ENCODE data around the gene BORCS6. TPM values are rescaled to one million over a fixed set of nuclear protein-coding genes. Genes with fewer than 3 reads are reported as not detected.
A peak's percentile ranks its signal among the peaks of the same experiment; 100 is the strongest.

Gene BORCS6
- total and polyA plus RNA-seq, 9 of the 15 experiments (the other 6 are each of a cell fraction or from before 2014, with no cell fraction given), result 0.01 to 7.4 (median 2.3) TPM

DNA sequence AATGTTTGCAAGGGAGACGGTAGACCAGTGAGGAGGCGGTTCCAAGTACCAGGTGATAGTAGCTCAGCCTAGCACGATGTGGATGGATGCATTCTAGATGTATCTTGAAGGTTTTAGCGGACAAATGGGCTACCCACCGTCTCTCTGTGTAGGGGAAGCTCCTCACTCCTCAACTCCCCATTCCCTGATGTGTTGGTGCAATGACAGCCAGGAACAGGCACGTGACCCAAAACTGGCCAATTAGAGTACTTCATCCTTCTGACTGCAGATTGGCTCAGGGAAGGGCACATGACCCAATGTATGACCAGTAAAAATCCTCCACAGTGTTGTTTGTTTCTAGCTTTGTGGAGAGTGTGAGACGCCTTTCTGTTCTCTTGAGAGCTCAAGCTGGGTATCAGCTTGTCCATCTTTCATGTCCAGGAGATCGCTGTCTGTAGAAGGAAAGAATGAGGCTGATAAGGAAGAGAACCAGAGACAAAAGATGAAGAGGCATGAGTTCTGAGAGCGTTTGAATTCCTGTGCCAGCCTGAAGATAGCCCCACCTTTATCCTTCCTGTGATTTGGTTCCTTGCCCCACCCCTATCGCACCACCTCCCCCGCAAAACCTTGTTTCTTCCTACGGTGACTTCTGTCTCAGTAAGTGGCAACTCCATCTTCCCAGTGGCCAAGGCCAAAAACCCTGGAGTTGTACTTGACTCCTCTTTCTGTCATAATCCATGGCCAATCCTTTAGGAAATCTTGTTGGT, 2.3 kb upstream of the BORCS6 start (continued):
- TF ChIP-seq YY1 (IDR thresholded peaks at IDR 0.05; ENCODE audit: borderline replicate concordance in 1 of 3, control insufficient read depth in 1 of 3, extremely low read depth in 1 of 3, insufficient read depth in 3 of 3, insufficient read length in 1 of 3, insufficient replicate concordance in 2 of 3, low read depth in 1 of 3, low read length in 2 of 3) (peak in 1 of 3 experiments; percentile 10), TBL1XR1 (IDR thresholded peaks at IDR 0.05; ENCODE audit: low read length in 2 of 2) (no peak), PML (IDR thresholded peaks at IDR 0.05; ENCODE audit: low read length) (peak; percentile 58; the same call in 1 of the 2 replicates), CREM (IDR thresholded peaks at IDR 0.05; ENCODE audit: low read depth) (no peak), ZNF140 (CRISPR knock-in tag; IDR thresholded peaks at IDR 0.05) (no peak), ZBED1 (IDR thresholded peaks at IDR 0.05) (no peak), ZNF384 (IDR thresholded peaks at IDR 0.05; ENCODE audit: low read depth, low read length) (no peak), XRCC5 (IDR thresholded peaks at IDR 0.05; ENCODE audit: low read depth, low read length) (no peak), RFX7 (CRISPR knock-in tag; IDR thresholded peaks at IDR 0.05) (no peak), RNF2 (IDR thresholded peaks at IDR 0.05) (no peak), SP1 (CRISPR knock-in tag; IDR thresholded peaks at IDR 0.05) (peak; percentile 54), EP400 (IDR thresholded peaks at IDR 0.05) (peak; percentile 72), TARDBP (IDR thresholded peaks at IDR 0.05) (no peak), E2F6 (IDR thresholded peaks at IDR 0.05; ENCODE audit: borderline replicate concordance in 1 of 2, extremely low read depth in 1 of 2, insufficient read depth in 1 of 2, insufficient read length in 1 of 2, low read depth in 1 of 2, low read length in 1 of 2, poor library complexity in 1 of 2, severe bottlenecking in 1 of 2) (peak in 1 of 2 experiments; percentile 19), ZNF280B (CRISPR knock-in tag; IDR thresholded peaks at IDR 0.05) (no peak), ZBTB5 (IDR thresholded peaks at IDR 0.05) (no peak), SMAD3 (CRISPR knock-in tag; conservative IDR thresholded peaks at IDR 0.05) (no peak), RHOXF2B (CRISPR knock-in tag; conservative IDR thresholded peaks at IDR 0.05) (no peak)
- TF ChIP-seq, protein P1, sequence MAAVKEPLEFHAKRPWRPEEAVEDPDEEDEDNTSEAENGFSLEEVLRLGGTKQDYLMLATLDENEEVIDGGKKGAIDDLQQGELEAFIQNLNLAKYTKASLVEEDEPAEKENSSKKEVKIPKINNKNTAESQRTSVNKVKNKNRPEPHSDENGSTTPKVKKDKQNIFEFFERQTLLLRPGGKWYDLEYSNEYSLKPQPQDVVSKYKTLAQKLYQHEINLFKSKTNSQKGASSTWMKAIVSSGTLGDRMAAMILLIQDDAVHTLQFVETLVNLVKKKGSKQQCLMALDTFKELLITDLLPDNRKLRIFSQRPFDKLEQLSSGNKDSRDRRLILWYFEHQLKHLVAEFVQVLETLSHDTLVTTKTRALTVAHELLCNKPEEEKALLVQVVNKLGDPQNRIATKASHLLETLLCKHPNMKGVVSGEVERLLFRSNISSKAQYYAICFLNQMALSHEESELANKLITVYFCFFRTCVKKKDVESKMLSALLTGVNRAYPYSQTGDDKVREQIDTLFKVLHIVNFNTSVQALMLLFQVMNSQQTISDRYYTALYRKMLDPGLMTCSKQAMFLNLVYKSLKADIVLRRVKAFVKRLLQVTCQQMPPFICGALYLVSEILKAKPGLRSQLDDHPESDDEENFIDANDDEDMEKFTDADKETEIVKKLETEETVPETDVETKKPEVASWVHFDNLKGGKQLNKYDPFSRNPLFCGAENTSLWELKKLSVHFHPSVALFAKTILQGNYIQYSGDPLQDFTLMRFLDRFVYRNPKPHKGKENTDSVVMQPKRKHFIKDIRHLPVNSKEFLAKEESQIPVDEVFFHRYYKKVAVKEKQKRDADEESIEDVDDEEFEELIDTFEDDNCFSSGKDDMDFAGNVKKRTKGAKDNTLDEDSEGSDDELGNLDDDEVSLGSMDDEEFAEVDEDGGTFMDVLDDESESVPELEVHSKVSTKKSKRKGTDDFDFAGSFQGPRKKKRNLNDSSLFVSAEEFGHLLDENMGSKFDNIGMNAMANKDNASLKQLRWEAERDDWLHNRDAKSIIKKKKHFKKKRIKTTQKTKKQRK (IDR thresholded peaks at IDR 0.05; ENCODE audit: borderline replicate concordance, low read depth, low read length), result no peak
